Esophagus muscularis mucosa (tissue), 4 donors: Measurements from ENCODE around the gene TBC1D14. TPM values are rescaled to one million over a fixed set of nuclear protein-coding genes. Genes with fewer than 3 reads are reported as not detected.

Experiments used
- DNase-seq: peaks from one replicate; pipeline ENCODE4 v3.0.0-alpha.2; 2017; ENCODE audit errors: extremely low spot score
- H3K27ac ChIP-seq, 4 donors: fragments of 200-600 bp; sonication (generic); replicated peaks in 1 of 4; 1 replicate in 3 of 4; 2 replicates in 1 of 4; pipeline ENCODE4 v1.5.1; 2016 to 2019; ENCODE audit warnings: mild to moderate bottlenecking in 1 of 4
- H3K27me3 ChIP-seq, 4 donors: fragments of 200-600 bp; sonication (generic); one replicate each; pipeline versions ENCODE4 v1.5.1 to v1.6.0; 2016 to 2019
- H3K36me3 ChIP-seq, 4 donors: fragments of 200-600 bp; sonication (generic); one replicate each; pipeline ENCODE4 v1.5.1; 2016 to 2019
- H3K4me1 ChIP-seq, 4 donors: fragments of 200-600 bp; sonication (generic); one replicate each; pipeline ENCODE4 v1.5.1; 2016 to 2019
- H3K4me3 ChIP-seq, 4 donors: fragments of 200-600 bp; sonication (generic); 1 replicate in 2 of 4; 2 replicates in 2 of 4; pipeline ENCODE4 v1.5.1; 2016 to 2019; ENCODE audit warnings: mild to moderate bottlenecking in 4 of 4, moderate library complexity in 1 of 4
- H3K9me3 ChIP-seq, 4 donors: fragments of 200-600 bp; sonication (generic); 1 replicate in 3 of 4; 2 replicates in 1 of 4; pipeline ENCODE4 v1.5.1; 2016 to 2019
- EP300 ChIP-seq: sonication (generic); formaldehyde crosslinking; IDR thresholded peaks from one replicate; pipeline ENCODE4 v1.6.1; 2017; ENCODE audit warnings: antibody characterized with exemption
- POLR2A ChIP-seq: fragments of 450-650 bp; IDR thresholded peaks from one replicate; pipeline ENCODE4 v1.6.1; 2017; ENCODE audit warnings: antibody characterized with exemption, moderate library complexity, mild to moderate bottlenecking, low read depth
- POLR2AphosphoS5 ChIP-seq, 2 donors: sonication (generic); formaldehyde crosslinking; IDR thresholded peaks; one replicate each; pipeline ENCODE4 v1.6.1; 2017; ENCODE audit warnings: antibody characterized with exemption in 2 of 2
- WGBS: methylation state at CpG from one replicate; pipeline ENCODE4 v1.1.5; 2018; 5-methylcytosine and 5-hydroxymethylcytosine counted together
- intact Hi-C: fragments of 100-400 bp; cut with DNase I; formaldehyde crosslinking; loops from one replicate; pipeline ENCODE4 v1.15.1; 2023
- total RNA-seq, 4 donors: library from RNA; depleted of rRNA; stranded (reverse); fragments of >200 nt; gene quantifications; one replicate each; pipeline versions ENCODE4 v1.1.0 to v1.2.1, GENCODE V29; 2016
- TF ChIP-seq, protein P1 (sequence below), 3 experiments: fragments of 200-600 bp in 2 of 3; fragments of 450-650 bp in 1 of 3; sonication (generic) in 2 of 3; IDR thresholded peaks; one replicate each; pipeline ENCODE4 v1.5.1; 2017 to 2019; ENCODE audit warnings: antibody characterized with exemption in 3 of 3, mild to moderate bottlenecking in 2 of 3, moderate library complexity in 1 of 3

TBC1D14 gene
- total RNA-seq, 4 donors from 2014 or later = 37.0 to 49.4 (median 44.2) TPM

DNA sequence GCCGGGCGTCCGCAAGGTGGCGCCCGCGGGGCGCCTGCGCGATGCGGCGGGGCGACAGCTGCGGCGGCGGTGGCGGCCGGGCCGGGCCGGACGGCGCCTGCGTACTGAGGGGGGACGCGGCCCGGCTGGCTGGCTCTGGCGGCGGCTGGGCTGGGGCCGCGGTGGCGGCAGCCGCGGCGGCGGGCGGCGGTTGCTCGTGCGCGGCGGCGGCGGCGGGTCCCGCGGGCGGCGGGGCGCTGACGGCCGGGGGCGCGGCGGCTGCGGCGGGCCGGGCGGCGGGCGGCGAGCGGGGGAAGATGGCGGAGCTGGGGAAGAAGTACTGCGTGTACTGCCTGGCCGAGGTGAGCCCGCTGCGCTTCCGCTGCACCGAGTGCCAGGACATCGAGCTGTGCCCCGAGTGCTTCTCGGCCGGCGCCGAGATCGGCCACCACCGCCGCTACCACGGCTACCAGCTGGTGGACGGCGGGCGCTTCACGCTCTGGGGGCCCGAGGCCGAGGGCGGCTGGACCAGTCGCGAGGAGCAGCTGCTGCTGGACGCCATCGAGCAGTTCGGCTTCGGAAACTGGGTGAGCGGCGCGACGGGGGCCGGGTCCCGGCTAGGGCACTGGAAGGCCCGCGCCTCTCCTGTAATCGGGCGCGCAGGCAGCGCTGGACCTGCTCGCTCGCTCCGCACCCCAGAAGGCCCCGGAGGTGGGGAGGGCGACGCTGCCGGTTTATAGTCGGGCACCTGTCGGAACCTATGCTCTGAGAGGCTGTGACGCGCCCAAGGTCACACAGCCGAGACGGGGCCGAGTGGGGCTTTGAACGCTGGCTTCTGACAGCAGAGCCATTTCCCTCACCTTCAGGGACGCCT, 133.9 kb downstream of the TBC1D14 start, which contains the start of gene TADA2B:
TADA2B (plus strand) TSS at position 89 of the 853 bp plus-strand sequence; CDS start at position 297, 208 bp downstream.
- intact Hi-C loops = loop anchor here (1.0 to 10.0 kb wide), 3 partner anchors 27 to 329 kb away; partner anchors contain the start of genes BLOC1S4 and KIAA0232
- Histone ChIP-seq H3K36me3 (no peaks in the 10 kb centered on the region), H3K27me3 (no peaks in the 10 kb centered on the region), H3K4me3 (peak within 1 kb of the TSS; percentile 95 to 100 (median 98)), H3K27ac (peak within 1 kb of the TSS; percentile 90 to 94 (median 92)), H3K9me3 (no peaks in the 10 kb centered on the region), H3K4me1 (peaks cover 41 to 59% (median 53%) of the 10 kb centered on the region in 4 donors)
- TF ChIP-seq POLR2AphosphoS5 (IDR thresholded peaks at IDR 0.05) = peak in 1 of 2 donors; percentile 31
- TF ChIP-seq, protein P1, sequence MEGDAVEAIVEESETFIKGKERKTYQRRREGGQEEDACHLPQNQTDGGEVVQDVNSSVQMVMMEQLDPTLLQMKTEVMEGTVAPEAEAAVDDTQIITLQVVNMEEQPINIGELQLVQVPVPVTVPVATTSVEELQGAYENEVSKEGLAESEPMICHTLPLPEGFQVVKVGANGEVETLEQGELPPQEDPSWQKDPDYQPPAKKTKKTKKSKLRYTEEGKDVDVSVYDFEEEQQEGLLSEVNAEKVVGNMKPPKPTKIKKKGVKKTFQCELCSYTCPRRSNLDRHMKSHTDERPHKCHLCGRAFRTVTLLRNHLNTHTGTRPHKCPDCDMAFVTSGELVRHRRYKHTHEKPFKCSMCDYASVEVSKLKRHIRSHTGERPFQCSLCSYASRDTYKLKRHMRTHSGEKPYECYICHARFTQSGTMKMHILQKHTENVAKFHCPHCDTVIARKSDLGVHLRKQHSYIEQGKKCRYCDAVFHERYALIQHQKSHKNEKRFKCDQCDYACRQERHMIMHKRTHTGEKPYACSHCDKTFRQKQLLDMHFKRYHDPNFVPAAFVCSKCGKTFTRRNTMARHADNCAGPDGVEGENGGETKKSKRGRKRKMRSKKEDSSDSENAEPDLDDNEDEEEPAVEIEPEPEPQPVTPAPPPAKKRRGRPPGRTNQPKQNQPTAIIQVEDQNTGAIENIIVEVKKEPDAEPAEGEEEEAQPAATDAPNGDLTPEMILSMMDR (IDR thresholded peaks at IDR 0.05) = no peak
- TF ChIP-seq POLR2A = no peak
- TF ChIP-seq EP300 = no peak
- no peak for DNase-seq
- 0% methylated on average over 22 of the region's 119 CpGs for WGBS

DNA sequence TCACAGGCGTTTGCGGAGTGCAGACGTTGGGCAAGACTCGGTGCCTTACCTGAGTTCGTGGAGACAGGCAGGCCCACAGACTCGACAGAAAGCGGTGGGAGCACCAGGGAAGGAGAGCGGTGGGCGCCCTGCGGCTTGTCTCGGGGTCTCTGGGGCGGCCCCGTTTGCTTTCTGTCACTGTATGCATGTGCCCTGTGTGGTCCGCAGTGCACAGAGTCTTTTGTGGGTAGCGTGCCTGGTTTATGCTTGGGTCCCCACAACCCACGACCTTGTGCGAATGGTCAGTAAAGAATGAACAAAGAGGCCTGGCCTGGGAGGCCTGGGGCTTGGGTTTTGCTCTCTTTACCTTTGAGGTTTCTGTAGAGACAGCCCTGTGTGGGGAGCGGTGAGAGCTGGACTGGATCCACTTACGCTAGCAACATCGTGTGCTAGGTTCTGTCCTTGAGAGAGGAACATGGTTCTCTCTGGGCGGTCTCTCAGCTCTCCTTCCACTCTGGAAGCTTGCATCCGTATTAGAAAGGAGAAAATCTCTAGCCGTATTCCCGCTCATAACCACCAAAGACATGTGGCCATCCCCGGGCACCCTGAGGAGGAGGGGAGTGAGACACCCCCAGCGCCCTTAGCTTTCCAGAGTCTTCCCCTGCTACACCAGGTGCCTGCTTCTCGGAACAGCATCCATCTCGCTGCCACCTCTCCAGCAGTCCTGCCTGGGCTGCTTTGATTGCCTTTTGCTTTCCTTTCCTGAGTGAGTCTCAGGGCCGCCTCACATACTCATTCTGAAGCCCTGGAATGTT, 134.7 kb downstream of the TBC1D14 start:
- Histone ChIP-seq H3K4me3 (peak overlapping the region; percentile 95 to 100 (median 98)), H3K27me3 (no peaks in the 10 kb centered on the region), H3K36me3 (peaks cover 0 to 5% (median 0%) of the 10 kb centered on the region in 4 donors), H3K4me1 (peaks cover 41 to 60% (median 54%) of the 10 kb centered on the region in 4 donors), H3K9me3 (no peaks in the 10 kb centered on the region), H3K27ac (peak overlapping the region; percentile 90 to 94 (median 92))
- TF ChIP-seq EP300 (no peak), POLR2AphosphoS5 (IDR thresholded peaks at IDR 0.05) (no peak), POLR2A (no peak)
- TF ChIP-seq, protein P1 (IDR thresholded peaks at IDR 0.05) = no peak
- intact Hi-C loops = loop anchor here (1.0 to 10.0 kb wide), 3 partner anchors 26 to 330 kb away; partner anchors contain the start of genes BLOC1S4 and KIAA0232
- 25% methylated on average over 29 of the region's 29 CpGs for WGBS
- no peak for DNase-seq

DNA sequence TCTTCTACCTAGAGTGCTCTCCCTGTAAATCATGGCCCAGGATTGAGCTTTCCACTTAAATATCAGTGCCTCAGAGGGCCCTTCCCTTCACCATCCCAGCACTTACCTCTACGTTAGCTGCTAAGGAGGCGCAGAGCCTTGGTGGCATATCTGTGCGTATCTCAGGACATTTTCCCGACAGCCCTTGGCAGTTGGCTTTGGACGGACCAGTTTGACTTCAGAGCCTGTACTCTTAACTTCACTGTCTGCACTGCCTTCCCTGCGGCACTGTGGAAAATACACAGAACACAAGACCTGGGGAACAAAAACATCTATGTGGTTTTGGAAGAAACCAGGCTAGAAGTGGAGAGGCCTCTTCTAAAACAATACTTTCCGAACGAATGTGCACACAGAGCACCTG, 135.9 kb downstream of the TBC1D14 start:
- DNase-seq = no peak
- TF ChIP-seq EP300 (no peak), POLR2A (no peak), POLR2AphosphoS5 (IDR thresholded peaks at IDR 0.05) (no peak)
- TF ChIP-seq, protein P1 (IDR thresholded peaks at IDR 0.05) = no peak
- peaks cover 52 to 72% (median 65%) of the 10 kb centered on the region in 4 donors for H3K4me1 ChIP-seq
- H3K4me3 ChIP-seq = peak overlapping the region in 2 of 4 donors; percentile 95 to 97
- no peaks in the 10 kb centered on the region for H3K9me3 ChIP-seq
- peaks cover 0 to 5% (median under 1%) of the 10 kb centered on the region in 4 donors for H3K36me3 ChIP-seq
- 90% methylated on average over 8 of the region's 8 CpGs for WGBS
- intact Hi-C loops = loop anchor here (10.0 kb wide), 2 partner anchors 261 to 331 kb away; partner anchors contain the start of genes BLOC1S4 and KIAA0232
- H3K27me3 ChIP-seq = no peaks in the 10 kb centered on the region
- H3K27ac ChIP-seq = no peak overlapping the region
